ENCODE data around the gene ATP6AP1.

Gene ATP6AP1

GRCh38 chrX:154470914-154471568 lies 42.6 kb downstream of the ATP6AP1 start:
- Histone ChIP-seq H3K4me3 (ENCODE audit: low read depth, low read length) (no peak overlapping the region), H3K27me3 (no peaks in the 10 kb centered on the region), H3K4me1 (no peaks in the 10 kb centered on the region), H3K36me3 (no peaks in the 10 kb centered on the region; the same call in 1 of the 2 replicates), H3K9me3 (no peaks in the 10 kb centered on the region)
- no peak for TF ChIP-seq CTCF (IDR thresholded peaks at IDR 0.05; ENCODE audit: low read depth, low read length)
- no peak for DNase-seq

GRCh38 chrX:154471839-154472684 lies 43.6 kb downstream of the ATP6AP1 start:
- TF ChIP-seq CTCF (IDR thresholded peaks at IDR 0.05; ENCODE audit: low read depth, low read length): no peak
- H3K4me3 ChIP-seq (ENCODE audit: low read depth, low read length): no peak overlapping the region
- H3K9me3 ChIP-seq: no peaks in the 10 kb centered on the region
- H3K27me3 ChIP-seq: no peaks in the 10 kb centered on the region
- H3K4me1 ChIP-seq: no peaks in the 10 kb centered on the region
- no peaks in the 10 kb centered on the region; the same call in 1 of the 2 replicates for H3K36me3 ChIP-seq
- no peak for DNase-seq

- H3K27me3 ChIP-seq: no peaks in the 10 kb centered on the region
- no peaks in the 10 kb centered on the region for H3K9me3 ChIP-seq
- no peaks in the 10 kb centered on the region; the same call in 1 of the 2 replicates for H3K36me3 ChIP-seq
- no peaks in the 10 kb centered on the region for H3K4me1 ChIP-seq
- H3K4me3 ChIP-seq (ENCODE audit: low read depth, low read length): no peak overlapping the region
- DNase-seq: no peak
- TF ChIP-seq CTCF (IDR thresholded peaks at IDR 0.05; ENCODE audit: low read depth, low read length): no peak
Observed at GRCh38 chrX:154472685-154473632, 44.5 kb downstream of the ATP6AP1 start.

GRCh38 chrX:154473683-154474082 lies 45.2 kb downstream of the ATP6AP1 start:
- Histone ChIP-seq H3K27me3 (no peaks in the 10 kb centered on the region), H3K4me3 (ENCODE audit: low read depth, low read length) (no peak overlapping the region), H3K4me1 (no peaks in the 10 kb centered on the region), H3K36me3 (no peaks in the 10 kb centered on the region; the same call in 1 of the 2 replicates), H3K9me3 (no peaks in the 10 kb centered on the region)
- no peak for TF ChIP-seq CTCF (IDR thresholded peaks at IDR 0.05; ENCODE audit: low read depth, low read length)
- no peak for DNase-seq

GRCh38 chrX:154476821-154477220 lies 48.3 kb downstream of the ATP6AP1 start:
- DNase-seq: no peak
- no peak overlapping the region for H3K4me3 ChIP-seq (ENCODE audit: low read depth, low read length)
- no peaks in the 10 kb centered on the region for H3K9me3 ChIP-seq
- no peaks in the 10 kb centered on the region for H3K27me3 ChIP-seq
- no peaks in the 10 kb centered on the region for H3K36me3 ChIP-seq
- no peaks in the 10 kb centered on the region for H3K4me1 ChIP-seq
- TF ChIP-seq CTCF (IDR thresholded peaks at IDR 0.05; ENCODE audit: low read depth, low read length): no peak

All from BE2C (cell line).